Transverse colon (tissue), 3 donors: ENCODE results near the gene PRDM2.

Experiments
- POLR2A ChIP-seq: fragments of 450-650 bp; IDR thresholded peaks from one replicate; pipeline ENCODE4 v1.6.1; 2016; ENCODE audit warnings: antibody characterized with exemption, mild to moderate bottlenecking, moderate library complexity
- POLR2AphosphoS5 ChIP-seq, 3 donors: sonication (generic); formaldehyde crosslinking; IDR thresholded peaks; one replicate each; pipeline ENCODE4 v1.6.1; 2016; ENCODE audit warnings: antibody characterized with exemption in 3 of 3

- TF ChIP-seq POLR2A (no peak), POLR2AphosphoS5 (IDR thresholded peaks at IDR 0.05) (no peak)
Observed at GRCh38 chr1:13710086-13710485, 10.1 kb downstream of the PRDM2 start.
